Right cardiac atrium (tissue), 5 donors: ENCODE data around the gene ENPP3. TPM values are rescaled to one million over a fixed set of nuclear protein-coding genes. Genes with fewer than 3 reads are reported as not detected.

ENCODE experiments used
- ATAC-seq, 2 donors: fragments of 200-7000 bp; cut with Tn5 transposase; one replicate each; pipeline versions ENCODE4 v1.8.0 to v1.9.1; 2020; ENCODE audit warnings: moderate library complexity in 2 of 2, mild to moderate bottlenecking in 1 of 2
- DNase-seq, 3 donors: peaks; one replicate each; pipeline ENCODE4 v3.0.0-alpha.2; 2020
- H3K27ac ChIP-seq: one replicate; pipeline ENCODE4 v1.5.1; 2013; ENCODE audit warnings: mild to moderate bottlenecking, low read length, control low read depth, moderate library complexity
- H3K27me3 ChIP-seq: one replicate; pipeline ENCODE4 v1.6.1; 2013; ENCODE audit not compliant: control insufficient read depth, insufficient read depth
- H3K4me1 ChIP-seq: one replicate; pipeline ENCODE4 v1.6.1; 2013; ENCODE audit warnings: low read length; ENCODE audit not compliant: control insufficient read depth, insufficient read depth
- H3K4me3 ChIP-seq: one replicate; pipeline ENCODE4 v1.5.1; 2013; ENCODE audit warnings: low read length, control low read depth
- H3K9me3 ChIP-seq: one replicate; pipeline ENCODE4 v1.6.1; 2013; ENCODE audit warnings: low read length; ENCODE audit not compliant: control insufficient read depth
- WGBS: extraction: QIAGEN DNeasy Blood & Tissue Kit; methylation state at CpG from one replicate; pipeline ENCODE4 v1.1.7; 2013; 5-methylcytosine and 5-hydroxymethylcytosine counted together
- intact Hi-C, 4 donors: fragments of 100-400 bp; cut with DNase I; formaldehyde crosslinking; loops; one replicate each; pipeline versions ENCODE4 v1.11.0 to v1.14.0; 2022 to 2023
- long read RNA-seq, 4 donors: library from polyadenylated mRNA; unstranded; transcript quantifications; one replicate each; pipeline ENCODE4 v2.0.0, GENCODE V29; 2020 to 2021
- polyA plus RNA-seq: library from polyadenylated mRNA; stranded (reverse); fragments of 200-250 nt; gene quantifications from one replicate; pipeline ENCODE4 v1.2.3, GENCODE V29; 2013
- total RNA-seq, 4 donors: library from RNA; stranded (reverse); fragmentation: NEBNext Ultra II Directional; extraction: Animal tissue kit (Norgen Biotek cat#: 25700); gene quantifications; one replicate each; pipeline ENCODE4 v1.2.1, GENCODE V29; 2021
- donor health status: healthy with polysubstance abuse.
- donor health status: DM: no; HTN: yes; CAD: no.
- donor health status: DM: no; HTN: no; CAD: no.
- donor health status: DM: no; HTN: yes; CAD: no; lungs with severe emphysema.
- donor health status: DM: yes; HTN: yes; CAD: no.

The ENPP3 gene
- total RNA-seq (under 1 TPM; 0.14 to 0.40 (median 0.27) TPM), polyA plus RNA-seq (0.14 TPM)
- long read RNA-seq, donor 1, result 0 reads
- long read RNA-seq, donor 2, result 0 reads
- long read RNA-seq, donor 3, result 0 reads
- long read RNA-seq, donor 4, result 0 reads

DNA sequence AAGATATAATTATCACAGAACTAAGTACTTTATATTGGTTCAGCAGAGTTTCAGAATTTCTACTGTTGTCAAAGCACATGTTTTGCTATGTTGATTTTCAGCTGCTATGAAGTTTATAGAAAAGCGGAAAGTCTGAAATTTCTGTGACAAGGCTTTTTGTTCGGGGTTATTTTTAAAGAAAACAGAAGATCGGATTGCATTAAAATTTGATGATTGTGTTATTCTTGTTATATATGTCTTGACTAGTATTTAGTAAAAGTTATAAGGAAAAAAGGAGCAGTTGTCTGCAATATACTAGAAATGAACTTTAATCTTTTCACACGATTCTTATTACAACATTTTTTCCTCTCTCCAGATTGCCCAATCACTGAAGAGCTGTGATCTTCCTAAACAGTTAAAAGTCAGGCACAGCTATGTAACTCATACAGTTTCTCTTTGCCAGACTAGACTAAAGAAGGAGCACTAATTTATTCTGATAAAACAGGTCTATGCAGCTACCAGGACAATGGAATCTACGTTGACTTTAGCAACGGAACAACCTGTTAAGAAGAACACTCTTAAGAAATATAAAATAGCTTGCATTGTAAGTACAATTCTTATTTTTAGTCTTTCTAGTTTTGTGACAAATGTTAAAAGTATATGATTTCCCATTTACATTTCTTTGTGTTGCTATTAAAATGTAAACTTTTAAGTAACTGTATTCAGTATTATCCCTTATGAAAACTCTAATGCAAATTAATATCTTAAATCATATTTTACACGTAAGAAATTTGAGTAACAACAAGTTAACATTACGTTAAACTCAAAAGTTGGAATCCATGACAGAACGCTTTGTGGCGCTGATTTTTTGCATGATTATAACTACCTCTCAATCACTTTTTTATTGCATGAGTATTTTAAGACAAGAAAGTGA is at the start of gene ENPP3:
TSS of gene ENPP3 (plus strand) at position 423 of the 913 bp plus-strand sequence. CDS start at position 506, 83 bp downstream.
- Histone ChIP-seq H3K9me3 (no peaks in the 10 kb centered on the region), H3K27me3 (no peaks in the 10 kb centered on the region), H3K4me3 (no peak within 1 kb of the TSS), H3K27ac (no peak within 1 kb of the TSS), H3K4me1 (no peaks in the 10 kb centered on the region)
- ATAC-seq (no peak), DNase-seq (no peak)
- intact Hi-C loops, result no loop called here
- 69% methylated on average over 10 of the region's 10 CpGs for WGBS

GRCh38 chr6:131587909-131588308 is 49.2 kb upstream of the ENPP3 start:
- WGBS, result 94% methylated on average over 4 of the region's 4 CpGs
- intact Hi-C loops, result loop anchor here in 1 of 4 donors (5.0 kb wide), 1 partner anchor 34 kb away; no protein-coding TSS in a partner anchor
- Histone ChIP-seq H3K9me3 (no peaks in the 10 kb centered on the region), H3K4me1 (no peaks in the 10 kb centered on the region), H3K27ac (no peak overlapping the region), H3K4me3 (no peak overlapping the region), H3K27me3 (no peaks in the 10 kb centered on the region)
- no peak for ATAC-seq
- no peak for DNase-seq

DNA sequence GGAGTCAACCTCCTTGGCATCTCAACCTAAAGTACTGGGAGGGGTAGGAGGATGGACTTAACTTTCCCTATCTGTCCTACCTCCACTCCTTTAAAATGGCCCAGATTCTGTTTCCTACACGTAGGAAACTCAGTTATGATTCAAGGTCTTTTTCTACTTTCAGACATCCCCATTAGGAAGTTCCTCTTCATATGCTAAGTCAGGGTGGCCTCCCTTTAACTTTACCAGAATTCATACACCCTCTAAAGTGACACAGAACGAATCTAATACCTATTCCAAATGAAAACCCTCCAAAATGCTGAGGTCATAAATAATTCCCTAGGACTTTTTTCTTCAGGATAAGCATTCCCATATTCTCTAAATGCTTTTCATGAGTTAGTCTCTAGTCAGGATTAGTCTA is 48.5 kb upstream of the ENPP3 start:
- H3K9me3 ChIP-seq, result no peaks in the 10 kb centered on the region
- DNase-seq, result no peak
- intact Hi-C loops, result loop anchor here in 1 of 4 donors (5.0 kb wide), 1 partner anchor 34 kb away; no protein-coding TSS in a partner anchor
- H3K4me3 ChIP-seq, result no peak overlapping the region
- no peak for ATAC-seq
- no peaks in the 10 kb centered on the region for H3K27me3 ChIP-seq
- H3K4me1 ChIP-seq, result no peaks in the 10 kb centered on the region
- WGBS, result 82% methylated on average over 2 of the region's 2 CpGs
- no peak overlapping the region for H3K27ac ChIP-seq

- DNase-seq (no peak), ATAC-seq (no peak)
- Histone ChIP-seq H3K27ac (no peak overlapping the region), H3K27me3 (no peaks in the 10 kb centered on the region), H3K4me1 (no peaks in the 10 kb centered on the region), H3K9me3 (no peaks in the 10 kb centered on the region), H3K4me3 (no peak overlapping the region)
- 81% methylated on average over 2 of the region's 2 CpGs for WGBS
- intact Hi-C loops, result no loop called here
Measured at GRCh38 chr6:131592935-131593334, 44.2 kb upstream of the ENPP3 start.

GRCh38 chr6:131594074-131594473 is 43.0 kb upstream of the ENPP3 start:
- no peaks in the 10 kb centered on the region for H3K4me1 ChIP-seq
- no peak for ATAC-seq
- H3K27ac ChIP-seq, result no peak overlapping the region
- H3K4me3 ChIP-seq, result no peak overlapping the region
- no peaks in the 10 kb centered on the region for H3K9me3 ChIP-seq
- WGBS, result 93% methylated on average over 11 of the region's 11 CpGs
- no peaks in the 10 kb centered on the region for H3K27me3 ChIP-seq
- intact Hi-C loops, result no loop called here
- no peak for DNase-seq

- intact Hi-C loops, result no loop called here
- Histone ChIP-seq H3K27me3 (no peaks in the 10 kb centered on the region), H3K9me3 (no peaks in the 10 kb centered on the region), H3K4me1 (no peaks in the 10 kb centered on the region), H3K4me3 (no peak overlapping the region), H3K27ac (no peak overlapping the region)
- ATAC-seq (no peak), DNase-seq (no peak)
- 94% methylated on average over 3 of the region's 3 CpGs for WGBS
Measured at GRCh38 chr6:131597446-131597845, 39.7 kb upstream of the ENPP3 start.

DNA sequence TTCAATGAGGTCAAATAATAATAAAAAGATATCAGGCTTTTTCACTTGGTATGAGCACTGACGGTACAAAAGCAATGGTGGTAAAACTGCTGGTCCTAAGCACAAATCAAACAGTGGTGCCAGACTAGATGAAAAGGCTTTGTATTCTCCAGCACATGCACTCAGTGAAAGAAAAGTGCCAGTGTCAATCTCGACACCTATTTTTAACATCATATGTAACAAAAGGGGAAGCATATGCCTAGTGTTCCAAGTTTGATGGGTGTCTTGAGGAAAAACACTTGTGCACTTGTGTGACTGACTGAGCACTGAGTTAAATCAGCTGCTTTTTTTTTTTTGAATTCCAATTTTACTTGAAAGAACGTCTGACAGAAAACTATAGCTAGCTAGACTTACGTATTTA is 36.4 kb upstream of the ENPP3 start:
- Histone ChIP-seq H3K4me1 (no peaks in the 10 kb centered on the region), H3K27ac (no peak overlapping the region), H3K27me3 (no peaks in the 10 kb centered on the region), H3K9me3 (no peaks in the 10 kb centered on the region), H3K4me3 (no peak overlapping the region)
- intact Hi-C loops, result no loop called here
- WGBS, result 68% methylated on average over 4 of the region's 4 CpGs
- no peak for DNase-seq
- no peak for ATAC-seq

DNA sequence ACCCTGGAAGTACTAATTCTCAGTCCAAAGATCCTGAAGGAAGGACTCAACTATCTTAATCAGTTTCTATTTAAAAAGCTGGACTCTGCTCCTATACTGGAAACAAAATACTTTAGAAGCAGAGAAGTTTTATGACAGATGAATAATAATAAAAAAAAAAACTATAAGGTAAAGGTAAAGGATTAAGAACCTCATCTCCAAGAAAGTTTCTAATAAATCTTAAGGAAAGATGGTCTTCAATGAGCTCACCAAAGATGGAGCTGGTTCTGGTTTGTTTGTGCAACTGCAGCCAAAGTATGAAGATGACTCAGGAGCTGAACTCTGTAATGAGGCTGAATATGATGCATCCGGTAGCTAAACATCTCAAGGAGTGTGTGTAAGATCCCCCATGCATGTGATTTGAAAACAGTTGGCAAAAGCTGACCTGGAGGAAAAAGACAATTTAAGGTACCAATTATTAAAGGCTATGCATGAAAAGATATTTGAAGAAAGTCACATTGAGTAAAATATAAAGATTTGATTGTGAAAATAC is 34.3 kb upstream of the ENPP3 start:
- ATAC-seq (no peak), DNase-seq (no peak)
- WGBS, result 88% methylated on average over 1 of the region's 1 CpG
- intact Hi-C loops, result no loop called here
- Histone ChIP-seq H3K4me1 (no peaks in the 10 kb centered on the region), H3K9me3 (no peaks in the 10 kb centered on the region), H3K27ac (no peak overlapping the region), H3K27me3 (no peaks in the 10 kb centered on the region), H3K4me3 (no peak overlapping the region)

- no peak overlapping the region for H3K4me3 ChIP-seq
- ATAC-seq, result no peak
- H3K4me1 ChIP-seq, result no peaks in the 10 kb centered on the region
- H3K27me3 ChIP-seq, result no peaks in the 10 kb centered on the region
- H3K27ac ChIP-seq, result no peak overlapping the region
- no peak for DNase-seq
- 84% methylated on average over 5 of the region's 5 CpGs for WGBS
- H3K9me3 ChIP-seq, result no peaks in the 10 kb centered on the region
- intact Hi-C loops, result no loop called here
Measured at GRCh38 chr6:131613296-131613925, 23.7 kb upstream of the ENPP3 start.

- intact Hi-C loops, result no loop called here
- no peak for ATAC-seq
Measured at GRCh38 chr6:131615275-131615674, 21.8 kb upstream of the ENPP3 start.

More at GRCh38 chr6:131615275-131615674, 21.8 kb upstream of the ENPP3 start:
- 97% methylated on average over 4 of the region's 4 CpGs for WGBS
- no peak overlapping the region for H3K4me3 ChIP-seq
- no peaks in the 10 kb centered on the region for H3K9me3 ChIP-seq
- no peak for DNase-seq
- no peak overlapping the region for H3K27ac ChIP-seq
- H3K4me1 ChIP-seq, result no peaks in the 10 kb centered on the region
- H3K27me3 ChIP-seq, result no peaks in the 10 kb centered on the region
